ENCODE measurements around the gene SCLY.
"Not testable (repeated sequence)": the region's sequence is repeated elsewhere in the genome, so short reads cannot be mapped to it uniquely, and the experiment has no call there.

SCLY gene

GRCh38 chr2:238066218-238066617 lies 5.4 kb downstream of the SCLY start:
- Histone ChIP-seq H2AFZ (ENCODE audit: low read length) (no peak overlapping the region), H3K9me3 (ENCODE audit: insufficient read depth, low read depth, low read length) (no peaks in the 10 kb centered on the region; the same call in 1 of the 2 replicates), H4K20me1 (ENCODE audit: insufficient read depth, low read length, poor library complexity, severe bottlenecking) (peaks cover 4% of the 10 kb centered on the region), H3K27me3 (ENCODE audit: insufficient read depth, low read length, poor library complexity, severe bottlenecking) (no peaks in the 10 kb centered on the region), H3F3A (ENCODE audit: low read depth) (peaks cover 18% of the 10 kb centered on the region), H3K9me2 (replicated peaks; ENCODE audit: low read depth, low read length) (no peaks in the 10 kb centered on the region), H3K9ac (ENCODE audit: low read depth, low read length, poor library complexity, severe bottlenecking) (no peak overlapping the region), H3K4me3 (ENCODE audit: low read length, poor library complexity, severe bottlenecking) (no peak overlapping the region), H3K4me2 (ENCODE audit: low read depth, low read length, poor library complexity, severe bottlenecking) (no peak overlapping the region), H3K4me1 (ENCODE audit: insufficient read depth, low read length, poor library complexity, severe bottlenecking) (peaks cover 57% of the 10 kb centered on the region), H3K36me3 (ENCODE audit: insufficient read depth, low read length) (peaks cover 9% of the 10 kb centered on the region; the same call in 1 of the 2 replicates), H3K79me2 (ENCODE audit: insufficient read depth, low read length) (peaks cover 28% of the 10 kb centered on the region)
- no peak for TF ChIP-seq EZH2phosphoT487 (IDR thresholded peaks at IDR 0.05; ENCODE audit: borderline replicate concordance)
- TF ChIP-seq CTCF (conservative IDR thresholded peaks at IDR 0.05; ENCODE audit: low read length), result no peak

- H2AFZ ChIP-seq (ENCODE audit: low read length); H3K4me2 ChIP-seq (ENCODE audit: low read depth, low read length, poor library complexity, severe bottlenecking); H4K20me1 ChIP-seq (ENCODE audit: insufficient read depth, low read length, poor library complexity, severe bottlenecking); H3K9me2 ChIP-seq (replicated peaks; ENCODE audit: low read depth, low read length); H3K9me3 ChIP-seq (ENCODE audit: insufficient read depth, low read depth, low read length); H3K9ac ChIP-seq (ENCODE audit: low read depth, low read length, poor library complexity, severe bottlenecking); H3K4me3 ChIP-seq (ENCODE audit: low read length, poor library complexity, severe bottlenecking); H3K27me3 ChIP-seq (ENCODE audit: insufficient read depth, low read length, poor library complexity, severe bottlenecking): not testable (repeated sequence)
- Histone ChIP-seq H3K4me1 (ENCODE audit: insufficient read depth, low read length, poor library complexity, severe bottlenecking) (peaks cover 56% of the 10 kb centered on the region), H3K36me3 (ENCODE audit: insufficient read depth, low read length) (peaks cover 11% of the 10 kb centered on the region; the same call in 1 of the 2 replicates), H3F3A (ENCODE audit: low read depth) (peaks cover 18% of the 10 kb centered on the region), H3K79me2 (ENCODE audit: insufficient read depth, low read length) (peaks cover 23% of the 10 kb centered on the region)
Observed at GRCh38 chr2:238066718-238067117, 5.9 kb downstream of the SCLY start.

GRCh38 chr2:238067939-238068338 lies 7.1 kb downstream of the SCLY start:
- Histone ChIP-seq H3F3A (ENCODE audit: low read depth) (peaks cover 18% of the 10 kb centered on the region), H3K79me2 (ENCODE audit: insufficient read depth, low read length) (peaks cover 10% of the 10 kb centered on the region), H3K9me2 (replicated peaks; ENCODE audit: low read depth, low read length) (no peaks in the 10 kb centered on the region)

More at GRCh38 chr2:238067939-238068338, 7.1 kb downstream of the SCLY start:
- Histone ChIP-seq H3K4me1 (ENCODE audit: insufficient read depth, low read length, poor library complexity, severe bottlenecking) (peaks cover 44% of the 10 kb centered on the region), H2AFZ (ENCODE audit: low read length) (no peak overlapping the region), H3K9me3 (ENCODE audit: insufficient read depth, low read depth, low read length) (peaks cover 2% of the 10 kb centered on the region; the same call in 1 of the 2 replicates), H3K27me3 (ENCODE audit: insufficient read depth, low read length, poor library complexity, severe bottlenecking) (no peaks in the 10 kb centered on the region), H3K4me2 (ENCODE audit: low read depth, low read length, poor library complexity, severe bottlenecking) (peak overlapping the region; percentile 63), H3K9ac (ENCODE audit: low read depth, low read length, poor library complexity, severe bottlenecking) (peak overlapping the region; percentile 36), H4K20me1 (ENCODE audit: insufficient read depth, low read length, poor library complexity, severe bottlenecking) (peaks cover 4% of the 10 kb centered on the region), H3K36me3 (ENCODE audit: insufficient read depth, low read length) (peaks cover 23% of the 10 kb centered on the region; the same call in 1 of the 2 replicates), H3K4me3 (ENCODE audit: low read length, poor library complexity, severe bottlenecking) (peak overlapping the region; percentile 55)
- no peak for TF ChIP-seq EZH2phosphoT487 (IDR thresholded peaks at IDR 0.05; ENCODE audit: borderline replicate concordance)
- TF ChIP-seq CTCF (conservative IDR thresholded peaks at IDR 0.05; ENCODE audit: low read length), result no peak
